Measurements from ENCODE around the gene SERPINB6.
"Not testable (repeated sequence)": the region's sequence is repeated elsewhere in the genome, so short reads cannot be mapped to it uniquely, and the experiment has no call there.

The SERPINB6 gene

GRCh38 chr6:3001773-3002293 is 30.5 kb upstream of the SERPINB6 start:
- H3K4me3 Mint-ChIP-seq = peak overlapping the region; percentile 21 to 78 (median 60)
- H3K9me3 Mint-ChIP-seq = no peaks in the 10 kb centered on the region
- H3K27me3 Mint-ChIP-seq (ENCODE audit: low read depth) = peaks cover 7% of the 10 kb centered on the region
- H3K27ac Mint-ChIP-seq = peak overlapping the region in 1 of 3 experiments; percentile 38
- H3K36me3 Mint-ChIP-seq (ENCODE audit: low read depth) = peaks cover 29% of the 10 kb centered on the region
- TF ChIP-seq, protein P1, sequence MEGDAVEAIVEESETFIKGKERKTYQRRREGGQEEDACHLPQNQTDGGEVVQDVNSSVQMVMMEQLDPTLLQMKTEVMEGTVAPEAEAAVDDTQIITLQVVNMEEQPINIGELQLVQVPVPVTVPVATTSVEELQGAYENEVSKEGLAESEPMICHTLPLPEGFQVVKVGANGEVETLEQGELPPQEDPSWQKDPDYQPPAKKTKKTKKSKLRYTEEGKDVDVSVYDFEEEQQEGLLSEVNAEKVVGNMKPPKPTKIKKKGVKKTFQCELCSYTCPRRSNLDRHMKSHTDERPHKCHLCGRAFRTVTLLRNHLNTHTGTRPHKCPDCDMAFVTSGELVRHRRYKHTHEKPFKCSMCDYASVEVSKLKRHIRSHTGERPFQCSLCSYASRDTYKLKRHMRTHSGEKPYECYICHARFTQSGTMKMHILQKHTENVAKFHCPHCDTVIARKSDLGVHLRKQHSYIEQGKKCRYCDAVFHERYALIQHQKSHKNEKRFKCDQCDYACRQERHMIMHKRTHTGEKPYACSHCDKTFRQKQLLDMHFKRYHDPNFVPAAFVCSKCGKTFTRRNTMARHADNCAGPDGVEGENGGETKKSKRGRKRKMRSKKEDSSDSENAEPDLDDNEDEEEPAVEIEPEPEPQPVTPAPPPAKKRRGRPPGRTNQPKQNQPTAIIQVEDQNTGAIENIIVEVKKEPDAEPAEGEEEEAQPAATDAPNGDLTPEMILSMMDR (IDR thresholded peaks at IDR 0.05; ENCODE audit: unreplicated experiment in 3 of 3) = peak; percentile 34 to 50 (median 42)
- H3K4me1 Mint-ChIP-seq = peaks cover 14% of the 10 kb centered on the region

GRCh38 chr6:3001146-3001772 is 29.9 kb upstream of the SERPINB6 start:
- H3K9me3 Mint-ChIP-seq = no peaks in the 10 kb centered on the region
- TF ChIP-seq, protein P1 (IDR thresholded peaks at IDR 0.05; ENCODE audit: unreplicated experiment in 3 of 3) = no peak
- peak overlapping the region; percentile 87 to 92 (median 87) for H3K4me3 Mint-ChIP-seq
- peaks cover 9% of the 10 kb centered on the region for H3K27me3 Mint-ChIP-seq (ENCODE audit: low read depth)
- H3K27ac Mint-ChIP-seq = no peak overlapping the region
- H3K36me3 Mint-ChIP-seq (ENCODE audit: low read depth) = peaks cover 24% of the 10 kb centered on the region
- H3K4me1 Mint-ChIP-seq = peaks cover 14% of the 10 kb centered on the region

DNA sequence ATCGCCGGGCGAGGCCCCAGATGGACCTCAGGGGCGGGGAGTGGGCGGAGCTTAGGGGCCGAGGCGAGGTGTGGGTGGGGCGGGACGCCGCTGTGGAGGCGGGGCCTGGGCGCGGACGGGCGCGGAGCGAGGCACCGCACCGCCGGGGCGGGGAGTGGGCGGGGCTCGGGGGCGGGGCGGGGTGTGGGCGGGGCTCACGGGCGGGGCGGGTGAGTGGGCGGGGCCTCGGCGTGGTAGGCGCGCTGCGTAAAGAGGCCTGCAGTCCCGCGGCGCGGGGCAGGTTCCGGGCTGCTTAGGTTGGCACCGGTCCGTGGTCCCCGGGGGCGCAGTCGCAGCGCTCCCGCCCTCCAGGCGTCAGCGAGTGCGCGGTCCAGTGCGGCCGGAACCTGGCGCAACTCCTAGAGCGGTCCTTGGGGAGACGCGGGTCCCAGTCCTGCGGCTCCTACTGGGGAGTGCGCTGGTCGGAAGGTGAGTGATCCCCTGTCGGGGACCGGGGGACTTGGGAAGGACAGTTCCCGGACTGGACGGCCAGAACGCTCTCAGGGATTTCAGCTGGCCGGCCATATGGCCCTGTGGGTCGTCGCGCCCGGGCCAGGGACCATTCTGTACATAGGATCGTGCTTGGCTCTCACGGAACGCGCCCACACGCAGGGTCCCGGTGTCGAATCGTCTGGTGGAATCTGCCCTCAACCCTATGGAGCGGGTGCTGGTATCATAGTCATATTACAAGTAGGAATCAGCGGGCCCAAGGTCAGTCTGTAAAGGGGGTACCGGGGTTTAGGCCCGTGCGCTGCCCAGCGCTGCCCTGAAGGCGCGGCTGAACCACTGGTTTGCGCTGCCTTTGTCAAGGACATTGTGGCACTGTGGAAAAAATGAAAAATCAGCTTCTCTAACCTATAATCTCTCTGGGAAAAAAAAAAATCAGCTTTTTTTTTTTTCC is 28.5 kb upstream of the SERPINB6 start, which contains the start of gene NQO2:
NQO2 (plus strand) TSS at position 277 of the 940 bp plus-strand sequence. CDS start 6,659 bp downstream, outside the sequence.
- Mint-ChIP-seq H3K27ac (peak within 1 kb of the TSS in 2 of 3 experiments; percentile 35 to 89), H3K36me3 (ENCODE audit: low read depth) (peaks cover 13% of the 10 kb centered on the region), H3K4me3 (peak within 1 kb of the TSS; percentile 87 to 92 (median 87)), H3K4me1 (peaks cover 14% of the 10 kb centered on the region), H3K27me3 (ENCODE audit: low read depth) (peaks cover 9% of the 10 kb centered on the region), H3K9me3 (no peaks in the 10 kb centered on the region)
- TF ChIP-seq, protein P1 (IDR thresholded peaks at IDR 0.05; ENCODE audit: unreplicated experiment in 3 of 3) = no peak

GRCh38 chr6:2998998-2999617 is 27.7 kb upstream of the SERPINB6 start:
- TF ChIP-seq, protein P1 (IDR thresholded peaks at IDR 0.05; ENCODE audit: unreplicated experiment in 3 of 3) = no peak
- Mint-ChIP-seq H3K4me1 (peaks cover 14% of the 10 kb centered on the region), H3K9me3 (no peaks in the 10 kb centered on the region), H3K27ac (peak overlapping the region in 2 of 3 experiments; percentile 35 to 89), H3K4me3 (peak overlapping the region; percentile 85 to 90 (median 87)), H3K27me3 (ENCODE audit: low read depth) (peaks cover 9% of the 10 kb centered on the region), H3K36me3 (ENCODE audit: low read depth) (peaks cover 9% of the 10 kb centered on the region)

GRCh38 chr6:2998249-2998997 is 27.1 kb upstream of the SERPINB6 start:
- Mint-ChIP-seq H3K4me1 (peaks cover 14% of the 10 kb centered on the region), H3K27ac (peak overlapping the region in 2 of 3 experiments; percentile 36 to 53), H3K36me3 (ENCODE audit: low read depth) (peaks cover 12% of the 10 kb centered on the region), H3K4me3 (peak overlapping the region; percentile 85 to 90 (median 87))
- TF ChIP-seq, protein P1 (IDR thresholded peaks at IDR 0.05; ENCODE audit: unreplicated experiment in 3 of 3) = peak; percentile 56 to 60 (median 60)
- H3K27me3 Mint-ChIP-seq (ENCODE audit: low read depth); H3K9me3 Mint-ChIP-seq: not testable (repeated sequence)

Data from nephron (organoid).